Heart right ventricle (tissue), 16 donors: ENCODE measurements around the gene TNMD. TPM values are rescaled to one million over a fixed set of nuclear protein-coding genes. Genes with fewer than 3 reads are reported as not detected.
A peak's percentile ranks its signal among the peaks of the same experiment; 100 is the strongest.

ENCODE experiments used
- ATAC-seq, 8 donors: fragments of 200-7000 bp; cut with Tn5 transposase; one replicate each; pipeline ENCODE4 v1.9.1; 2020; ENCODE audit warnings: mild to moderate bottlenecking in 8 of 8, moderate library complexity in 8 of 8, moderate number of reproducible peaks in 1 of 8
- DNase-seq, 2 donors: peaks; one replicate each; pipeline ENCODE4 v3.0.0-alpha.2; 2020
- H3K27ac ChIP-seq, 10 donors: fragments of 200-600 bp; sonication (generic) in 2 of 10; one replicate each; pipeline versions ENCODE4 v1.5.0 to v1.8.0; 2020 to 2022; ENCODE audit warnings: mild to moderate bottlenecking in 3 of 10
- H3K27me3 ChIP-seq, 7 donors: fragments of 200-600 bp; one replicate each; pipeline ENCODE4 v1.8.0; 2021 to 2022; ENCODE audit warnings: mild to moderate bottlenecking in 2 of 7
- H3K36me3 ChIP-seq, 9 donors: fragments of 200-600 bp; sonication (generic) in 1 of 9; one replicate each; pipeline versions ENCODE4 v1.5.0 to v1.8.0; 2020 to 2022; ENCODE audit warnings: mild to moderate bottlenecking in 2 of 9
- H3K4me1 ChIP-seq, 9 donors: fragments of 200-600 bp; sonication (generic) in 1 of 9; one replicate each; pipeline versions ENCODE4 v1.5.0 to v1.8.0; 2020 to 2022; ENCODE audit warnings: mild to moderate bottlenecking in 4 of 9
- H3K4me3 ChIP-seq, 10 donors: fragments of 200-600 bp; sonication (generic) in 2 of 10; one replicate each; pipeline versions ENCODE4 v1.5.0 to v1.8.0; 2020 to 2022; ENCODE audit warnings: mild to moderate bottlenecking in 7 of 10, moderate library complexity in 2 of 10
- H3K9me3 ChIP-seq, 11 donors: fragments of 200-600 bp in 10 of 11; sonication (generic) in 2 of 11; one replicate each; pipeline versions ENCODE4 v1.5.0 to v1.8.0; 2013 to 2022; ENCODE audit warnings: mild to moderate bottlenecking in 2 of 11, control low read depth in 1 of 11, moderate library complexity in 1 of 11
- CTCF ChIP-seq, 9 donors: fragments of 200-600 bp; sonication (generic) in 2 of 9; IDR thresholded peaks; one replicate each; pipeline versions ENCODE4 v1.5.0 to v1.8.0; 2021 to 2022; ENCODE audit warnings: antibody characterized with exemption in 9 of 9, mild to moderate bottlenecking in 5 of 9, moderate library complexity in 1 of 9
- WGBS, 2 donors: extraction: QIAGEN DNeasy Blood & Tissue Kit; methylation state at CpG; one replicate each; pipeline ENCODE4 v1.1.7; 2013; ENCODE audit warnings: inconsistent platforms in 1 of 2; 5-methylcytosine and 5-hydroxymethylcytosine counted together
- intact Hi-C, 10 donors: fragments of 100-400 bp; cut with DNase I; formaldehyde crosslinking; loops; one replicate each; pipeline versions ENCODE4 v1.11.1 to v1.14.2; 2022
- polyA plus RNA-seq, 2 donors: library from polyadenylated mRNA; stranded (reverse); fragments of 200-250 nt; gene quantifications; one replicate each; pipeline ENCODE4 v1.2.3, GENCODE V29; 2013
- total RNA-seq, 10 donors: library from RNA; stranded (reverse); fragmentation: NEBNext Ultra II Directional in 3 of 10; extraction: Animal tissue kit (Norgen Biotek cat#: 25700) in 3 of 10; gene quantifications; one replicate each; pipeline versions ENCODE4 v1.2.1 to v1.2.4, GENCODE V29; 2021 to 2023
- donor health status: Arrhythmogenic right ventricular cardiomyopathy.
- donor health status: ischemic (EF 13 %, LVEDD 7.1; RV severe dilation, severe dysfunction).
- donor health status: healthy with polysubstance abuse.
- donor health status: DM: no; HTN: yes; CAD: no.
- donor health status: DM: no; HTN: no; CAD: no.
- donor health status: ischemic (EF 25% LVEDD 6.9; RV normal size, moderate dysfunction).
- donor health status: ischemic (EF 25% LVEDD 5.7; RV mildly dilated, moderate dysfunction).
- donor health status: healthy.
- donor health status: DM: yes; HTN: yes; CAD: no.
- donor health status: Ischemic cardiomyopathy.
- donor health status: ischemic (EF 35%, LVEDD 5.7; RV mildly dilated, moderate dysfunction).
- donor health status: nonischemic (EF 11% LVEDD 7.7; RV severe dilation, severe dysfunction).
- donor health status: DM: yes; HTN: yes; CAD: no.
- donor health status: PGD.
- donor health status: ischemic (EF 29% LVEDD 5.4; RV normal size, mild dysfunction).
- donor health status: nonischemic (EF 23%, LVEDD 6.1; RV moderate dilation, normal function).

TNMD gene
- total and polyA plus RNA-seq, 12 donors, result 0.10 to 1.6 (median 0.62) TPM; not detected in 3

DNA sequence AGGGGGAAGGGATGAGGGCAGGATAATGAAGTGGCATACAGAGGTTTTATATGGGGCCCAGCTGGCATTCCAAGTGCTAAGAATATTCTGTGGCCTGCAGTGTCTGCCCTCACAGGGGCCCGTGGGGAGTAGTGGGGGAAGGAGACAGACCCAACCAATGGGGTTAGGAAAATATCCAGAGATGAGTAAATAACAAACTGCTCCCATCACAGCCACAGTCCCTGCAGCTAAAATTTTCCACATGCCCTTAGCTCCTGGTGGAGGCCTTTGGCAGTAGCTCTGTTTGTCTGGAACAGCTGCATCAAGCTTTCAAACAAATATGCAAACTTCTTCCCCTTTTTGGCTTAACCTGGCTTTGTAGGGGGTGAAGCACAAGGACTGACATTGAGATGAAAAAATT lies 62.4 kb downstream of the TNMD start:
- Histone ChIP-seq H3K36me3 (no peaks in the 10 kb centered on the region), H3K27ac (peak overlapping the region in 6 of 10 donors; percentile 46 to 88 (median 80)), H3K27me3 (peaks cover 0 to 56% (median 0%) of the 10 kb centered on the region in 7 donors), H3K9me3 (no peaks in the 10 kb centered on the region), H3K4me1 (peaks cover 0 to 33% (median 6%) of the 10 kb centered on the region in 9 donors), H3K4me3 (no peak overlapping the region)
- peak in 1 of 8 donors; percentile 7 for ATAC-seq
- TF ChIP-seq CTCF (IDR thresholded peaks at IDR 0.05), result no peak
- WGBS, 2 donors, result 0 to 36% methylated on average over 1 of the region's 1 CpG
- intact Hi-C loops, result no loop called here
- peak in 1 of 2 donors; percentile 4 for DNase-seq

GRCh38 chrX:100647739-100648138 lies 63.0 kb downstream of the TNMD start:
- no peak overlapping the region for H3K4me3 ChIP-seq
- H3K9me3 ChIP-seq, result no peaks in the 10 kb centered on the region
- ATAC-seq (no peak), DNase-seq (no peak)
- peak overlapping the region in 9 of 10 donors; percentile 40 to 88 (median 77) for H3K27ac ChIP-seq
- WGBS, 2 donors, result 90 to 93% methylated on average over 2 of the region's 2 CpGs
- H3K27me3 ChIP-seq, result peaks cover 0 to 51% (median 0%) of the 10 kb centered on the region in 7 donors
- intact Hi-C loops, result no loop called here
- TF ChIP-seq CTCF (IDR thresholded peaks at IDR 0.05), result no peak
- H3K36me3 ChIP-seq, result no peaks in the 10 kb centered on the region
- peaks cover 0 to 33% (median 6%) of the 10 kb centered on the region in 9 donors for H3K4me1 ChIP-seq

- Histone ChIP-seq H3K27me3 (peaks cover 0 to 43% (median 0%) of the 10 kb centered on the region in 7 donors), H3K4me3 (no peak overlapping the region), H3K9me3 (no peaks in the 10 kb centered on the region), H3K27ac (peak overlapping the region; percentile 22 to 91 (median 78)), H3K4me1 (peaks cover 0 to 33% (median 6%) of the 10 kb centered on the region in 9 donors), H3K36me3 (no peaks in the 10 kb centered on the region)
- ATAC-seq (peak; percentile 39 to 71 (median 62)), DNase-seq (peak in 1 of 2 donors; percentile 21)
- intact Hi-C loops, result no loop called here
- no peak for TF ChIP-seq CTCF (IDR thresholded peaks at IDR 0.05)
- 64 to 68% methylated on average over 8 of the region's 8 CpGs for WGBS, 2 donors
Measured at GRCh38 chrX:100648458-100649417, 64.0 kb downstream of the TNMD start.

Other genes with a start within 250 kb of the TNMD start
- gene PCDH19, start 174.7 kb upstream of the TNMD start, total RNA-seq, result 1 to 10 TPM in 3 of 10 donors, under 1 TPM in 7; 0.15 to 1.8 (median 0.67) TPM
- gene PCDH19, start 174.7 kb upstream of the TNMD start, polyA plus RNA-seq, result under 1 TPM; 0.16 to 0.29 TPM
- 1 to 10 TPM; 3.0 to 6.5 (median 5.5) TPM for gene TSPAN6, start 51.9 kb downstream of the TNMD start, total RNA-seq
- gene TSPAN6, start 51.9 kb downstream of the TNMD start, polyA plus RNA-seq, result 1 to 10 TPM; 4.3 to 8.6 TPM
- 10 to 100 TPM in 3 of 10 donors, 1 to 10 TPM in 7; 4.2 to 27.5 (median 6.9) TPM for gene SRPX2, start 59.3 kb downstream of the TNMD start, total RNA-seq
- 10 to 100 TPM in 1 of 2 donors, 1 to 10 TPM in 1; 5.2 to 11.4 TPM for gene SRPX2, start 59.3 kb downstream of the TNMD start, polyA plus RNA-seq
- gene SYTL4, start 147.2 kb downstream of the TNMD start, total RNA-seq, result 1 to 10 TPM in 9 of 10 donors, under 1 TPM in 1; 0.95 to 4.0 (median 2.0) TPM
- gene SYTL4, start 147.2 kb downstream of the TNMD start, polyA plus RNA-seq, result 1 to 10 TPM; 2.1 to 3.1 TPM
- 10 to 100 TPM in 1 of 10 donors, 1 to 10 TPM in 9; 5.7 to 10.7 (median 8.0) TPM for gene CSTF2, start 235.5 kb downstream of the TNMD start, total RNA-seq
- 1 to 10 TPM; 1.8 to 8.9 TPM for gene CSTF2, start 235.5 kb downstream of the TNMD start, polyA plus RNA-seq